GM21825 (cell line): Measurements from ENCODE around the gene C3orf85.

ENCODE experiments used
- ATAC-seq: cut with Tn5 transposase; IDR thresholded peaks from one replicate; pipeline ENCODE4 v1.9.1; 2021; ENCODE audit warnings: mild to moderate bottlenecking, moderate library complexity; ENCODE audit not compliant: unreplicated experiment

C3orf85 gene

GRCh38 chr3:109149078-109149477 is 12.6 kb downstream of the C3orf85 start:
- no peak for ATAC-seq

- ATAC-seq, result no peak
Observed at GRCh38 chr3:109152320-109152719, 15.8 kb downstream of the C3orf85 start.

DNA sequence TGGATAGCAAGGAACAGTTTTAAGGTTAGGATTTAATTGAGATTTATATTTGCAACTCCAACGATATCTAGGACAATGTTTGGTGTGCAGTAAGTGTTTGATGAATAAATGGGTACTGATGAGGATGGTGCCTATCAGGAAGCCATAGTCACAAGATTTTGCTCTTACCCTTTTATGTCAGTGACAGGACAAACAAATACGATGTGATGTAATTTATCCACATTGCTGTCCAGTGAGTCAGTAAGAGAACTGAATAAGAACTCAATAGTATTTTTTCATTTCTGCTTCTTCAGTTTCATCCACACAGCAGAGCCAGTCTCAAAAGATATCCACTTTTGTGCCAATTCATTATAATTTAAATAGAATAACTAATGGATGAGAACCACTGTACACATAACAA is 18.5 kb downstream of the C3orf85 start:
- no peak for ATAC-seq

DNA sequence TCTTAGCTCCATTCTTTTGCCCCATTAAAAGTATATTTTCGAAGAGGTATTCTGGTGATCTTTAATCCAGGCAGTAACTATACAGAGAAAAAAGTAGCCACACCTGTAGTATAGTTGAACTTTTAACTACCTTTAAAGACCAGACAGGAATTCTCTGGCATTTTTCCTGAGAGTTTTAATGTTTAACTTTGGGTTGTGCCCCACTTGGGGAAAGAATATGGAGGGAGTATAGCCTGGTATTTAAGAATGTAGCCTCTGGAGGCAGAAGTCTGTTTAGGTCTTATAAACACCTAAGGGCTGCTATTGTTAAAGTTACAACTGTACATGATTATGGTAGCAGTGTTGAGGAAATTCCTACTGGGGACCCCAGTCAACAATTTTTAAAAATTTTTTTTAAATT is 19.3 kb downstream of the C3orf85 start:
- no peak for ATAC-seq

- ATAC-seq, result no peak
Observed at GRCh38 chr3:109161487-109162123, 25.1 kb downstream of the C3orf85 start.

GRCh38 chr3:109165905-109166304 is 29.4 kb downstream of the C3orf85 start:
- no peak for ATAC-seq

- no peak for ATAC-seq
Observed at GRCh38 chr3:109171479-109171878, 35.0 kb downstream of the C3orf85 start.

DNA sequence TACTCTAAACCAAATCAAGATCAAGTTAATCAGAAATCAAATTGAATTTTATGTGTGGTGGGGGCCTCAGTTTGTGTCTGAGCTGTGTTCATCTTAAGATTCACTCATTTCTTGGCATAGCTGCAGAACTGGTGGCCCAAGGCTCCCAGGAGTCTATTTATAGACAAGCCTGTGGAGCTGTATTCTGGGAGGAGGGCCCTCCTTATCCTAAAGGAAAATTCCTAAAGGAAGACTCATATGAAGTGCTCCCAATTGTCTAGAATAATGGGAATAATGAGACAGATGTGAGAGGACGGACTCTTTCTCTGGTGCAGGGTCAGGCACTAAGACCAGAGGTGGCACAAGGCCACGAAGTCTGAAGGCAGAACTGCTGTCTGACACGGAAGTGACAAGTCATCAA is 38.9 kb downstream of the C3orf85 start:
- ATAC-seq, result no peak

DNA sequence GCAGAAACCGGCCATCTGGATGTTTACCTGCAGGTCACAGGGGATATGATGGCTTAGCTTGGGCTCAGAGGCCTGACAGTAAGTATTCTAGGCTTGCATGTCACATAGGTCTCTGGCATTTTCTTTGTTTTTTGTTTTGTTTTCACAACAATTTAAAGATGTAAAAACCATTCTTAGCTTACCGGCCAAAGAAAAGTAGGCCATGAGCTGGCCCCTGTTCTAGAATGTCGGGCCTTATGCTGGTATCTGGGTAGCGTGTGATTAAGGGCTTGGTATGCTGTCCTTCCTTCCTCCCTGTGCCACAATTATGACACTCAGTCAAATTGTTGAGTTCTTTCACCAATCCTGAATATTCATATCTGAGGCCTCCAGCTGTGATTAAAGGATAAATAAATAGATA is 40.2 kb downstream of the C3orf85 start:
- ATAC-seq, result no peak

- no peak for ATAC-seq
Observed at GRCh38 chr3:109177908-109178307, 41.4 kb downstream of the C3orf85 start.

DNA sequence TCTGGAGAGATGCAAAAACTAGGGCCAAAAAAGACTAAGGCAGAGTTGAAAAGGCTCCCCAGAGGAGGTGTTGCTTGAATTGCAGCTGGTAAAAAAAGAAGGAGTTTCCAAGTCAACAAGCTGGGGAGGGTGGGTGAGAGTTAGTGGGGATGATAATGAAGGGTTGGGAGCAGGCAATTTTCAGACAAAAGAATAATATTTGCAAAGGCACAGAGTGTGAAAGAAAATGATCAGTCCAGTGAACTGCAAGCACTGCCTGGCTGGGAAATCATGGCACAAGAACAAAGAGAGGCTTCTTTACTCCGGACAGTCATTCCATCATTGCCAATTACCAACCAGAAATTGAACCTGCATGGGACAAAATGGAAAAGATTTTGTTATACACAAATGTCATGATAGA is 42.2 kb downstream of the C3orf85 start:
- ATAC-seq, result no peak

DNA sequence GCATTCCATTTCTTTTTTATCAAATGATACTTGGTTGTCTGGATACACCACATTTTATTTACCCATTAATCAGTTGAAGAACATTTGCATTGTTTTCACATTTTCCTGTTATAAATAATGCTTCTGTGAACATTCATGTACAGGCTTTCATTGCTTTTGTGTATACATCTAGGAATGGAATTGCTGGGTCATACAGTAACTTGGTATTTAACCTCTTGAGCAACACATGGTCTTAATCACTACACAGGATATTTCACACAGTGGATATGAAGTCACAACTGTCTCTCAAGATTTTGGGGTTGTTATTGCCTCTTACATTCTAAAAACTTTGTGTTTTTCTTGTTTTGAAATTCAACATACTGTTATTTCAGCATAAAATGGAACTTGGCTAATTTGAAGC is 48.2 kb downstream of the C3orf85 start:
- no peak for ATAC-seq

- no peak for ATAC-seq
Observed at GRCh38 chr3:109187390-109187789, 50.9 kb downstream of the C3orf85 start.

GRCh38 chr3:109188741-109189140 is 52.2 kb downstream of the C3orf85 start:
- ATAC-seq, result no peak

DNA sequence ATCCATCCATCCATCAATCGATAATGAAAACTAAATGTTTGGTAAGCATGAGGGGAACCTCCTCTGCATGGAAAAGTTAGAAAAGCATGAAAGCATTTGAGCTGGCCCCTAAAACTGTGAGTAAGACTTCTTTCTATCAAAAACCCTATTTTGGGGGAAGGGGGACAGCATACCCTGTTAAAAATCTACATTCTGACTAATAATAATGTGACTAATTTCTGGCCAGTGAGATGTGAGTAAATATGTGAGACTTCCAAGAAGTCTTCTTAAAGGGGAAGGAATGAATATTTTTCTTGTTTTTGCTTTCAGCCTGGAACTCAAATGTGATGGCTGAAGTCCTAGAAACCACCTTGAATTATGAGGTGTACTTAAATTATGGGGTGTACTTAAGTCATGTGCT is 54.9 kb downstream of the C3orf85 start:
- ATAC-seq, result no peak

DNA sequence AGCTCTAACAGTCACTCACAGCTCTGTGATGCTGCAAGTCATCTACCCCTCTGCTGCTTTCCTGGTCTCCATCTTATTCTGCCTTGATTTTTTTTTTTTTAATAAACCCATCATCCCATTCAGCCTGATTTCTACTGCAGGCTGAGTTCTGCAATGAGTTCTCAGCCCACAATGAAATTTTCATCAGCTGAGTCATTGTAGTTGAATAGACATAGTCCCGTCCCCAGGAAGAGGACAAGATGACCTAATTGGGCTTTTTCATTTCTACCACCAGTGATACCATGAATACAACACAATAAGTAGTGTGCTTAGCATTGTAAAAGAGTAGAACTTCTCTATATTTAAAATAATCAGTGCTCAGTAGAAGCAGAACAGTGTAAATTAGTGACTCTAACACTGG is 59.3 kb downstream of the C3orf85 start:
- ATAC-seq, result no peak
